NCI-H524 treated with DMSO at 0.1 percent for 48 hours (cell line): ENCODE measurements around the gene LIN28B.
"Not testable (repeated sequence)": the region's sequence is repeated elsewhere in the genome, so short reads cannot be mapped to it uniquely, and the experiment has no call there.

Source experiments
- DNase-seq: peaks from one replicate; lab custom pipeline; 2025; lab: John Stamatoyannopoulos, UW

The LIN28B gene

GRCh38 chr6:105067329-105067728, 110.4 kb downstream of the LIN28B start:
- DNase-seq: no peak

- no peak for DNase-seq
Observed at GRCh38 chr6:105068407-105068806, 111.5 kb downstream of the LIN28B start.

- no peak for DNase-seq
Observed at GRCh38 chr6:105069821-105070445, 113.0 kb downstream of the LIN28B start.

- DNase-seq: no peak
Observed at GRCh38 chr6:105072798-105073199, 115.9 kb downstream of the LIN28B start.

- no peak for DNase-seq
Observed at GRCh38 chr6:105075210-105075609, 118.3 kb downstream of the LIN28B start.

- DNase-seq: not testable (repeated sequence)
Observed at GRCh38 chr6:105076418-105076817, 119.5 kb downstream of the LIN28B start.

- DNase-seq: peak; percentile 9
Observed at GRCh38 chr6:105077596-105078385, 120.9 kb downstream of the LIN28B start.

GRCh38 chr6:105078386-105078708, 121.4 kb downstream of the LIN28B start:
- DNase-seq: no peak

GRCh38 chr6:105080279-105080678, 123.4 kb downstream of the LIN28B start:
- no peak for DNase-seq

GRCh38 chr6:105081662-105082061, 124.8 kb downstream of the LIN28B start:
- DNase-seq: not testable (repeated sequence)

GRCh38 chr6:105087571-105088211, 130.8 kb downstream of the LIN28B start:
- peak; percentile 41 for DNase-seq

- no peak for DNase-seq
Observed at GRCh38 chr6:105091140-105091829, 134.4 kb downstream of the LIN28B start.

- DNase-seq: no peak
Observed at GRCh38 chr6:105094133-105094640, 137.3 kb downstream of the LIN28B start.

GRCh38 chr6:105095139-105095538, 138.2 kb downstream of the LIN28B start:
- no peak for DNase-seq

- DNase-seq: no peak
Observed at GRCh38 chr6:105097288-105097687, 140.4 kb downstream of the LIN28B start.

- DNase-seq: no peak
Observed at GRCh38 chr6:105099371-105099770, 142.5 kb downstream of the LIN28B start.

GRCh38 chr6:105102186-105102585, 145.3 kb downstream of the LIN28B start:
- no peak for DNase-seq

- DNase-seq: no peak
Observed at GRCh38 chr6:105105094-105105493, 148.2 kb downstream of the LIN28B start.

GRCh38 chr6:105106260-105106659, 149.4 kb downstream of the LIN28B start:
- no peak for DNase-seq

- no peak for DNase-seq
Observed at GRCh38 chr6:105107207-105107606, 150.3 kb downstream of the LIN28B start.

- no peak for DNase-seq
Observed at GRCh38 chr6:105108631-105109262, 151.8 kb downstream of the LIN28B start.
